ENCODE data around the gene ARHGAP20. TPM values are rescaled to one million over a fixed set of nuclear protein-coding genes. Genes with fewer than 3 reads are reported as not detected.

The ARHGAP20 gene
- total and polyA plus RNA-seq, 2 of the 4 experiments (the other 2 are of a cell fraction): 1.4 to 2.5 TPM

DNA sequence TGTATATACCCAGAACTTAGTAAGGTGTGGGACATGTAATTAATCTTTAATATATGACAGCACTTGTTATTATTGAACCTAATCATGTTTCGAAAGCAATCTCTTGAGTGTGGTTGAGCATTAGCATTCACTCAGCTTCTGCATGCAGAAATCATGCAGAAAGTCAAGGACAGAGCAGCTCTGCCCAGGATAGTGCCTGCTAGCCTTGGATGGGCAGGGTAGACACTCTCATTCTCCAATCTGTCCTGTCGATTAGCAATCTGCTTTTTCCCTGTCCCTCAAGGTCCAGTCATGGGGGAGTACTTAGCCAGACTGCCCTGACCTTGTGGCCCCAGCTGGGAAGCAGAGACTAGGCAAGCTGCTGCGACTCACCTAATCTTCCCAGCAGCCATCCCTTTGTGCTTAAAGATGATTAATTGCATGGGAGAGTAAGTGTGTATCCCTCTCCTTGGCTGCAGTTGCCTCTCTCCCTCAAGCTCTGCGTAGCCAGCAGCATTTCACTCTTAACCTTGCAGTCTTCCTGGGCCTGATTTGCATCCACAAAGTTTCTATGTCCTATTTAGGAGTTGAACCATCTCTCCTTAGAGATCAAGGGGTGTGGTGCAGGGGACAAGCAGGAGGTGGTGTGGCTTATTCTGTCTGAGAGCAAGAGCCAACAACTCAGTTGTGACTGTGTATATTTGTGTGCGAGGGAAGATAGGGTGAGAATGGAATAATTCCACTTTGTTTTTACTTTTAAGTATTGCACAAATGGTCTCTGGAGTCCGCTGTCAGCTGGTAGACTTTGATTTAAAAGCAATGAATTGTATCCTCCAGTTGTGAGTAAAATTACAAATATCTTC is 181.1 kb downstream of the ARHGAP20 start (continued):
- no peak for TF ChIP-seq RCOR1 (IDR thresholded peaks at IDR 0.05; ENCODE audit: insufficient replicate concordance, low read length)

DNA sequence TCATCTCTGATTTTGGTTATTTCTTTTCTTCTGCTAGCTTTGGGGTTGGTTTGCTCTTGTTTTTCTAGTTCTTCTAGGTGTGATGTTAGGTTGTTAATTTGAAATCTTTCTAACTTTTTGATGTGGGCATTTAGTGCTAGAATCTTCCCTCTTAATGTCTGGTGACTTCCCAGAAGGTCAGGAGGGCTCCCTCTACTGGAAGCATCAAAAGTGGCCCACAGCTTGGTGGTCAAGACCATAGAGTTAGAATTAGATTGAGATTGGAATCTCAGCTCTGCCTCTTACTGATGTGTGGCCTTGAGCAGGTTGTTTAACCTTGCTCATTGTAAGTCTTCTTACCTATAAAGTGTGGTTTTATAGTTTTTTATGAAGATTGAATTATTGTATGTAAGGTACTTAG is 183.2 kb downstream of the ARHGAP20 start:
- H3K23ac ChIP-seq (ENCODE audit: low read depth, low read length): no peak overlapping the region
- no TSS peak for BruUV-seq (replicated peaks)
- H3K36me3 ChIP-seq (ENCODE audit: control insufficient read depth, insufficient read depth, low read length): no peaks in the 10 kb centered on the region
- TF ChIP-seq, protein P1, sequence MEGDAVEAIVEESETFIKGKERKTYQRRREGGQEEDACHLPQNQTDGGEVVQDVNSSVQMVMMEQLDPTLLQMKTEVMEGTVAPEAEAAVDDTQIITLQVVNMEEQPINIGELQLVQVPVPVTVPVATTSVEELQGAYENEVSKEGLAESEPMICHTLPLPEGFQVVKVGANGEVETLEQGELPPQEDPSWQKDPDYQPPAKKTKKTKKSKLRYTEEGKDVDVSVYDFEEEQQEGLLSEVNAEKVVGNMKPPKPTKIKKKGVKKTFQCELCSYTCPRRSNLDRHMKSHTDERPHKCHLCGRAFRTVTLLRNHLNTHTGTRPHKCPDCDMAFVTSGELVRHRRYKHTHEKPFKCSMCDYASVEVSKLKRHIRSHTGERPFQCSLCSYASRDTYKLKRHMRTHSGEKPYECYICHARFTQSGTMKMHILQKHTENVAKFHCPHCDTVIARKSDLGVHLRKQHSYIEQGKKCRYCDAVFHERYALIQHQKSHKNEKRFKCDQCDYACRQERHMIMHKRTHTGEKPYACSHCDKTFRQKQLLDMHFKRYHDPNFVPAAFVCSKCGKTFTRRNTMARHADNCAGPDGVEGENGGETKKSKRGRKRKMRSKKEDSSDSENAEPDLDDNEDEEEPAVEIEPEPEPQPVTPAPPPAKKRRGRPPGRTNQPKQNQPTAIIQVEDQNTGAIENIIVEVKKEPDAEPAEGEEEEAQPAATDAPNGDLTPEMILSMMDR (conservative IDR thresholded peaks at IDR 0.05; ENCODE audit: low read depth, low read length): peak; percentile 25
- TF ChIP-seq POLR2A (IDR thresholded peaks at IDR 0.05; ENCODE audit: low read depth, low read length) (no peak), BHLHE40 (IDR thresholded peaks at IDR 0.05; ENCODE audit: low read depth, low read length) (no peak), MAFK (IDR thresholded peaks at IDR 0.05; ENCODE audit: low read depth, low read length) (no peak), NFE2L2 (IDR thresholded peaks at IDR 0.05; ENCODE audit: low read depth, low read length) (no peak)
- H4K91ac ChIP-seq (ENCODE audit: insufficient read depth, low read depth, low read length): no peak overlapping the region
- H2AK5ac ChIP-seq (ENCODE audit: low read depth, low read length): no peak overlapping the region
- H3K4me2 ChIP-seq (ENCODE audit: low read depth, low read length): no peak overlapping the region
- H3K79me1 ChIP-seq (ENCODE audit: low read depth in 1 of 2, low read length in 2 of 2): no peaks in the 10 kb centered on the region
- H4K5ac ChIP-seq (ENCODE audit: low read depth, low read length): no peak overlapping the region
- H3K4me3 ChIP-seq (ENCODE audit: insufficient read depth, low read depth, low read length): no peak overlapping the region
- H3K4me1 ChIP-seq (ENCODE audit: control insufficient read depth, insufficient read depth, low read length): peaks cover 11% of the 10 kb centered on the region
- H3K9me1 ChIP-seq (ENCODE audit: insufficient read depth, low read length): peaks cover 4% of the 10 kb centered on the region; the same call in 1 of the 2 replicates
- no peak overlapping the region for H3K27ac ChIP-seq (ENCODE audit: insufficient read depth, low read length)
- no peak overlapping the region for H2BK15ac ChIP-seq (ENCODE audit: low read depth, low read length)
- H3K14ac ChIP-seq (replicated peaks; ENCODE audit: low read depth, low read length): no peak overlapping the region
- DNase-seq (no peak), ATAC-seq (ENCODE audit: low read depth) (no peak)
- POLR2A ChIA-PET (ENCODE audit: unreplicated experiment): no interaction called here
- in situ Hi-C loops (cut with MboI; ENCODE audit: low sequenced_read_pairs): no loop called here
- CTCF ChIA-PET: interaction anchor here (0.6 to 0.9 kb wide), 2 partner anchors 59 to 520 kb away, joined by 3 read pairs; no protein-coding TSS in a partner anchor
- H4K20me1 ChIP-seq (ENCODE audit: insufficient read depth, low read length): no peaks in the 10 kb centered on the region
- intact Hi-C loops (cut with micrococcal nuclease): no loop called here
- no peaks in the 10 kb centered on the region for H3K27me3 ChIP-seq (ENCODE audit: control insufficient read depth, insufficient read depth, low read length)
- H3K4ac ChIP-seq (ENCODE audit: low read depth, low read length): no peak overlapping the region
- no peak overlapping the region for H2BK5ac ChIP-seq (ENCODE audit: low read depth, low read length, poor library complexity, severe bottlenecking)
- no peaks in the 10 kb centered on the region for H3K9me3 ChIP-seq (ENCODE audit: control insufficient read depth, insufficient read depth, low read length)
- dilution Hi-C loops (cut with HindIII; ENCODE audit: low sequenced_read_pairs, unreplicated experiment): no loop called here
- H3K9ac ChIP-seq (ENCODE audit: low read depth, low read length): no peak overlapping the region
- no peak overlapping the region for H2AK9ac ChIP-seq (replicated peaks; ENCODE audit: low read depth, low read length, poor library complexity)
- H2BK20ac ChIP-seq (ENCODE audit: low read depth, low read length): no peak overlapping the region
- H2AFZ ChIP-seq (replicated peaks; ENCODE audit: low read length, poor library complexity): no peak overlapping the region
- no peak overlapping the region for H4K8ac ChIP-seq (ENCODE audit: low read depth in 2 of 2, low read length in 2 of 2)
- no peak overlapping the region for H3K56ac ChIP-seq (ENCODE audit: extremely low read depth, insufficient read depth, low read length)
- H2BK120ac ChIP-seq (ENCODE audit: low read depth, low read length): no peak overlapping the region
- H3K18ac ChIP-seq (ENCODE audit: low read depth, low read length): no peak overlapping the region
